ENCODE data around the gene SLC27A6.
"Not testable (repeated sequence)": the region's sequence is repeated elsewhere in the genome, so short reads cannot be mapped to it uniquely, and the experiment has no call there.

The SLC27A6 gene

DNA sequence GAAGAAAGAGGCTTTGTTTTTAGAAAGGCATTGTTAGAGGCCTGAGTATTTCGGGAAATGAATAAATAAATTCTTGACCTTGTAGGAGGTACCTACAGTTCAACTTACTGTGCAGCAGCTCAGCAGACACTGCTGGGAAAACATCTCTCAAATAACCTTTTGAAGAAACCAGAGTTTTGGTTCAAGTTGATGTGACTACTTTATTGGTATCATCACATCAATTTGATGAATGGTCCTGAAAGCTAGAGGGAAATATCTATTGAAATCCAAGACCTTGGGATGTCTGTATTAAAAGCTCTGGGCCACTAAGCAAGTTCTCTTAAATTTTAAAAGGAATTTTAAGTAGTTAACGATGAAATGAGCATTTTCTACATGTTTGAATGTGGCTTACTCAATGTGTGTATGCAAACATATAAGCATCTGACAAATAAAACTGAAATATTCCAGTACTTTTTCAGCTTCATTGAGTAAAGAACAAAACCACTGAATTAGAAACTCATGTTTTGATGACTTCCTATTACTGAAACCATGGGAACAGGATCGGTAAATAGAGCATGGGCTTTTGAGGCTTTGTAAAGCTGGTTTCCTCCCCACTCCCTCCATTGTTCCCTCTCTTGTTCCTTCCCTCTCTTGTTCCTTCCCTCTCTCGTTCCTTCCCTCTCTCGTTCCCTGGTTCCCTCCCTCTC lies 36.7 kb downstream of the SLC27A6 start:
- DNase-seq: no peak

- no peak for DNase-seq
These were observed 37.2 kb downstream of the SLC27A6 start for GRCh38 chr5:129002527-129002842.

DNA sequence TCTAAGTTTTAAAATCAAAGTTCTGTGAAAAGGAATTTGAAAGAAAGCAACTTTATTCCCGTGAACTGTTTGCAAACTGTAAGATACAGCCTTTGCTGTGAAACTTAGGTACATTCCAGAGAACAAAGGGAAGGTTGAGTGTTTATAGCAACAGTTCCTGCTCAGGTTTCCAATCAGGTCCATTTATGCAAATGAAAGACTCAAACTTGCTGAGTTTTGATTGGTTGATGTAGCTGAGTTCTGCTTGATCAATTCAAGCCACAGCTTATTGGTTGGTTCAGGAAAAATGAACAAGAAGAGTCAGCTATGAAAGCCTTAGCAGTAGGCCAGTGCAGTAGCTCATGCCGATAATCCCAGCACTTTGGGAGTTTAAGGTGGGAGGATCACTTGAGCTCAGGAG lies 37.9 kb downstream of the SLC27A6 start:
- DNase-seq: no peak

DNA sequence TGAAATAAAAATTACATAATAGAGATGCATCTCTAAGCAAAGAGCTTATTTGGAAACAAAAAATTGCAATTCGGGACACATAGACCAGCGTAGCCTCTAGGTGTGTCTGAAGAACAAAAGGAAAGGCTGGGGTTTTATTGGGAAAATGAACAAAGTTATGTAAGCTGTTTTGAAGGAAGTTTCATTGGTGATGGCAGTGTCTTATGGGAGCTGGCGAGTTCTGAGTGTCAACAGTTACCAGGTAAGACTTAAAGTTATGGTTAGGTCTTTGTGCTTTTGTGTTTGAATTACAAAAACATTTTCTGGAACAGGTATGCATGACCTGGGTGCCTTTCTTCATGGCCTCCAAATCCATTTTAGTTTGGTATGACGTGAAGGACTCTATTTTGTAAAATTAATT lies 48.9 kb downstream of the SLC27A6 start:
- DNase-seq: no peak

DNA sequence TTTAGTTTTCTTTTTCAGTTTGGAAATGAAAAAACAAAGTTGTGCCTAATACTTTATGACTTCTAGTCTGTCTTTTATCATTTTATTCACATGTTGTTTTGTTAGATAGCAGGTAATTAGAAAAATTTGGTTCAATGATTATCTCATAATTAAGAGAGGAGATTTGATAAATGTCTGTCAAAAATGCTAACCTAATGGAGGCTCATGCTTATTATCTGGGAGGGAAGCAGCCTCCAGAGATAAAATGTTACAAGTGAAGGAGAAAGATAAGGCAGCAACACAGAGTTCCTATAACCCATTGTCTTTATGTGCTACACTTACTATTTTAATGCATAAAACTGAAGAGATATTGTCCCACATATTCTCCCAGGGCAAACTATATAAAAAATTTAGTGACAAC lies 53.5 kb downstream of the SLC27A6 start:
- DNase-seq: no peak

GRCh38 chr5:129019401-129019908 lies 54.2 kb downstream of the SLC27A6 start:
- no peak for DNase-seq

- no peak for DNase-seq
These were observed 55.4 kb downstream of the SLC27A6 start for GRCh38 chr5:129020683-129021082.

- DNase-seq: no peak
These were observed 56.5 kb downstream of the SLC27A6 start for GRCh38 chr5:129021744-129022143.

DNA sequence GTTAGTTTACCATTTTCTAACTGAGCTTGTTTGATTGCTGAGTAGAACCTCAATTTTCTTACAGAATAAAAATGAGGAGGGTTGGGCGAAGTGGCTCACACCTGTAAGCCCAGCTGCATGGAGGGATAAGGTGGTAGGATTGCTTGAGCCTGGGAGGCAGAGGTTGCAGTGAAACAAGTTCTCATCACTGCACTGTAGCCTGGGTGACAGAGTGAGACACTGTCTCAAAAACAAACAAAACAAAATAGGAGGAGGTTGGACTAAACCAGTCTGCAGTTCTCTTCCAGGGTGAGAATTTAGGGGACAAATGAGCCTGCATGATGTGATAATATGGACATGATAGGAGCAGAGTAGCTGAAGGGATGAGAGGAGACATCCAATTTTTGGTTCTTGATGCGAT lies 57.3 kb downstream of the SLC27A6 start:
- DNase-seq: no peak

GRCh38 chr5:129027260-129027659 lies 62.0 kb downstream of the SLC27A6 start:
- DNase-seq: no peak

DNA sequence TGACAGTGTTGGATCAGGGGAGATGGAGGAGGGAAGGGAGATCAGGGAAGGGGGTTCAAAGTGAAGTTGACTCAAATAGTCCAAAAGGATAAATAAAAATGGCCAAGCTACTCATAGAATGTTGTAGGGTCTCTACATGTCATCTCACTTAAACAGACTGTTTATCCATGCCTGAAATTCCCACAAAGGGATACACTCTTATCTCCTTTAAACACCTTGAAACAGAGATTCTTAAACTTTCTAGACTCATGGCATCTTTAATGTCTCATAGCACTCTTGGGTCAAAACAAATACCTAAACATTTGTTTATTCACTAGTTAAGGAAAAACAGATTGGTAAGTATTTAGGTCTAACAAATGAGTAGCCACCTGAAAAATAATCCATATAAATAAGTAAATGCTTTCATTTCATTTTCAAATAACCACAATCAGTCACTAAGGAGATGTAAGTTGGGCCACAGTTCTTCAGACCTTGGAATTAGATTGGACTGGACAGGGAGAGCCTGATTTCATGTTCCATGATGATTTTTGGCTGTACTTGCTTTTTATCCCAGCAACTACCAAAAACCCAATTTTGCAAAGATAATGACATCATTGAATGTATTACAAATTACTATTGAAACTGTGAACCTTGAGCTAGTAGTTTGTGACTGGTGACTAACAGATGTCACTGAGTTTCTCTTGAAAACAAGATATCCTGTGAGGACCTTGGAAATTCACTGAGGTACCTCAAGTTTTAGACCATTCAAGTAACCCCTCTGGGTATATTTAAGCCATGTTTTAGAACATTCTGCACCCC lies 66.8 kb downstream of the SLC27A6 start:
- DNase-seq: no peak

DNA sequence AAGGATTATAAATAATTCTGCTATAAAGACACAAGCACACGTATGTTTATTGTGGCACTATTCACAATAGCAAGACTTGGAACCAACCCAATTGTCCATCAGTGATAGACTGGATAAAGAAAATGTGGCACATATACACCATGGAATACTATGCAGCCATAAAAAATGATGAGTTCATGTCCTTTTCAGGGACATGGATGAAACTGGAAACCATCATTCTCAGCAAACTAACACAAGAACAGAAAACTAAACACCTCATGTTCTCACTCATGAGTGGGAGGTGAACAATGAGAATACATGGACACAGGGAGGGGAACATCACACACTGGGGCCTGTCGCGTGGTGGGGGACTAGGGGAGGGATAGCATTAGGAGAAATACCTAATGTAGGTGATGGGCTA lies 71.0 kb downstream of the SLC27A6 start:
- not testable (repeated sequence) for DNase-seq

- DNase-seq: no peak
These were observed 76.1 kb downstream of the SLC27A6 start for GRCh38 chr5:129041196-129041881.

DNA sequence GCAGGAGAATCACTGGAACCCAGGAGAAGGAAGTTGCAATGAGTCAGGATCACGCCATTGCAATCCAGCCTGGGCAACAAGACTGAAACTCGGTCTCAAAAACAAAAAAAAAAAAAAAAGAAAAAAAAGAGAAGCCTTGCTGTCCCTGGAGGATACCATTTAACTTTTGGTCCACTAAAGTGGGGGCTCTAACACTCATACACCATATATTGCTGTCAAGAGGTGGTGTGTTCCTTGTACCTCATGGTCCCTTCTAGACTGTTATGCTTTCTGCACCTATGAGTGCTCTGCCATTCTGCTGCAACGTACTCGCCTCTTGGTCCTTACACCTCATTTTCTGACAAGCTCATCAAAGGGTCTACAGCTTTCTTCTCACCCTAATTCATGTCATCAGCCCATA lies 77.0 kb downstream of the SLC27A6 start:
- no peak for DNase-seq

GRCh38 chr5:129043894-129044293 lies 78.6 kb downstream of the SLC27A6 start:
- no peak for DNase-seq

DNA sequence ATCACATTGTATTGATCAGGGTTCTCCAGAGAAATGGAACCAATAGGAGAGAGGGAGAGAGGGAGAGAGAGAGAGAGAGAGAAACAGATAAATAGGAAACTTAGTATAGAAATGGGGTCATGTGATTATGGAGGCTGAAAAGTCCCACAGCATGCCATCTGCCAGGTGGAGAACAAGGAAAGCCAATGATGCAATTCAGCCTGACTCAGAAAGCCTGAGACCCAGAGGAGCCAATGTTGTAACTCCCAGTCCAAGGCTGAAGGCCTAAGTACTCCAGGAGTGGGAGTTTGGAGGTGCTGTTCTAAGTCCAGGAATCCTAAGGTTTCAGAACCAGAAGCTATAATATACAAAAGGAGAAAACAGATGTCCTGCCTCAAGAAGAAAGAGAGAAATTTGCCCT lies 80.9 kb downstream of the SLC27A6 start:
- no peak for DNase-seq

GRCh38 chr5:129048509-129048908 lies 83.2 kb downstream of the SLC27A6 start:
- no peak for DNase-seq

DNA sequence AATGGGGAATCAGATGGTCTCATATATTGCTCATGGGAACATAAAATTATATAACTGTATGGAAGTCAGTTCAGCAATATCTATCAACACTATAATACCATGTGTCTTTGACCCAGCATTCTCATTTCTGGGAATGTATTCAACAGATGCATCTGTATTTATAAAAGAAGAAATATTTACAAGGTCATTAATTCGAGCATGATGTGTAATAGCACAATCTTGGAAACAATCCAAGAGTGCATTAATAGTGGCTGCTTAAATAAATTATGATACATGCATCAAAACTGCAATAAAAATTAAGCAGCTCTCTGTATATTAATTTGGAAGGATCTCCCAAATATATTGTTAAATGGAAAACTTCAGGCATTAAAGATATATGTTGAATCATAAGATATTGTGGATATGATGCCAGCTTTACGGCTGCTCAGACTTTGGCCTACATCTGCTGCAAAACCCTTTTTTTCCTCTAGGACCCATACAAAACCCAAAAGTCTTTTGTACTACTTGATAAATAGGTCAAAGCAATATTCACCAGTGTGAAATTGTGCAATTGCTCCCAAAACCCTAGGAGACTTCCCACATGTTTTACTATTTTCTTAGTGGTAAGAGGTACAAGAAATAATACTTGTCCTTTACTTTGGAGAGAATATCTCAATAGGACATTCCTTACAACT lies 84.0 kb downstream of the SLC27A6 start:
- no peak for DNase-seq

- no peak for DNase-seq
These were observed 86.0 kb downstream of the SLC27A6 start for GRCh38 chr5:129051283-129051682.

GRCh38 chr5:129053438-129053837 lies 88.2 kb downstream of the SLC27A6 start:
- no peak for DNase-seq

- no peak for DNase-seq
These were observed 92.0 kb downstream of the SLC27A6 start for GRCh38 chr5:129057329-129057728.

DNA sequence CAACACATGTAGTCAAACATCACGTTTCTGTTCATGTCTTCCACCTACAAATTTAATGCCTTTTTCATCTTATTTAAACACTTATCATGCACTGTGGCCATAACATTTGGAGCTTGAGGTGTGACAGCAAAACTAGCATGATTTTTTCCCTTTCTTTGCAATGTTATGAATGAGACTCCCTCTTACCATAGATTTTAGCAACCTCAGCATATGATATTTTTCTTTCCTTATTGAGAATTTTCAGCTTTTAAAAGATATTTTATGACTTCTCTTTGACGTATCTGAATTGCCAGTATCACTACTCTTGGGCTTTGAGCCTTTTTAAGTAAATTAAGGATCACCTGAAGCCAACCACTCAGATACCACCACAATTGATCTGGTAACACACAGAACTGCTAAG lies 96.6 kb downstream of the SLC27A6 start:
- no peak for DNase-seq

GRCh38 chr5:129063483-129064113 lies 98.3 kb downstream of the SLC27A6 start:
- DNase-seq: no peak

All from bone marrow (tissue), 2 donors.